Neural crest cell (in vitro differentiated cells): ENCODE measurements around the gene ENKUR. TPM values are rescaled to one million over a fixed set of nuclear protein-coding genes. Genes with fewer than 3 reads are reported as not detected.

ENCODE experiments used
- DNase-seq: peaks from one replicate; pipeline ENCODE4 v3.0.0; 2021; ENCODE audit warnings: low read depth, mixed read lengths, low spot score
- H3K27ac Mint-ChIP-seq: one replicate; pipeline ENCODE4 v1.8.0; 2021; ENCODE audit warnings: mild to moderate bottlenecking, mixed read lengths; ENCODE audit not compliant: unreplicated experiment
- H3K27me3 Mint-ChIP-seq: 2 replicates; pipeline ENCODE4 v1.8.0; 2021; ENCODE audit warnings: low read depth, mild to moderate bottlenecking, mixed read lengths
- H3K36me3 Mint-ChIP-seq: 2 replicates; pipeline ENCODE4 v1.8.0; 2021; ENCODE audit warnings: low read depth, mild to moderate bottlenecking, mixed read lengths
- H3K4me1 Mint-ChIP-seq: 2 replicates; pipeline ENCODE4 v1.8.0; 2021; ENCODE audit warnings: mixed read lengths
- H3K4me3 Mint-ChIP-seq: one replicate; pipeline ENCODE4 v1.8.0; 2021; ENCODE audit warnings: mild to moderate bottlenecking, mixed read lengths
- H3K9me3 Mint-ChIP-seq: 2 replicates; pipeline ENCODE4 v1.8.0; 2021; ENCODE audit warnings: mixed read lengths
- CTCF ChIP-seq: fragments of 200-600 bp; sonication (generic); conservative IDR thresholded peaks from 2 replicates; pipeline ENCODE4 v1.5.0; 2021; ENCODE audit warnings: antibody characterized with exemption, mild to moderate bottlenecking
- total RNA-seq: library from RNA; stranded (reverse); gene quantifications from 2 replicates; pipeline ENCODE4 v1.2.1, GENCODE V29; 2021

Gene ENKUR
- total RNA-seq, 1 donor from 2014 or later: 1.7 TPM

GRCh38 chr10:24952707-24953645, 63.0 kb downstream of the ENKUR start:
- peak overlapping the region; percentile 83 for H3K4me3 Mint-ChIP-seq
- peak; percentile 62 for DNase-seq
- peak; percentile 61 for TF ChIP-seq CTCF
- no peaks in the 10 kb centered on the region for H3K36me3 Mint-ChIP-seq
- no peaks in the 10 kb centered on the region for H3K27me3 Mint-ChIP-seq
- H3K4me1 Mint-ChIP-seq: peaks cover 53% of the 10 kb centered on the region
- H3K9me3 Mint-ChIP-seq: no peaks in the 10 kb centered on the region
- H3K27ac Mint-ChIP-seq: peak overlapping the region; percentile 90

- H3K27me3 Mint-ChIP-seq: no peaks in the 10 kb centered on the region
- H3K27ac Mint-ChIP-seq: peak within 1 kb of the TSS; percentile 90
- peak; percentile 56 for DNase-seq
- no peaks in the 10 kb centered on the region for H3K9me3 Mint-ChIP-seq
- no peak for TF ChIP-seq CTCF
- no peaks in the 10 kb centered on the region for H3K36me3 Mint-ChIP-seq
- H3K4me1 Mint-ChIP-seq: peaks cover 55% of the 10 kb centered on the region
- H3K4me3 Mint-ChIP-seq: peak within 1 kb of the TSS; percentile 83
Observed at GRCh38 chr10:24952143-24952706, 63.7 kb downstream of the ENKUR start, which contains the start of gene PRTFDC1. Gene PRTFDC1, minus strand, starts transcription at chr10:24952606. Its CDS starts 31 bp downstream, at chr10:24952575.

- H3K27me3 Mint-ChIP-seq: no peaks in the 10 kb centered on the region
- no peaks in the 10 kb centered on the region for H3K36me3 Mint-ChIP-seq
- peak overlapping the region; percentile 71 for H3K4me3 Mint-ChIP-seq
- peaks cover 57% of the 10 kb centered on the region for H3K4me1 Mint-ChIP-seq
- no peaks in the 10 kb centered on the region for H3K9me3 Mint-ChIP-seq
- peak overlapping the region; percentile 90 for H3K27ac Mint-ChIP-seq
- DNase-seq: peak; percentile 18
- no peak for TF ChIP-seq CTCF
Observed at GRCh38 chr10:24951201-24952142, 64.5 kb downstream of the ENKUR start.

- peak overlapping the region; percentile 71 for H3K4me3 Mint-ChIP-seq
- no peak for DNase-seq
- H3K27ac Mint-ChIP-seq: no peak overlapping the region
Observed at GRCh38 chr10:24950439-24950838, 65.5 kb downstream of the ENKUR start.

More at GRCh38 chr10:24950439-24950838, 65.5 kb downstream of the ENKUR start:
- TF ChIP-seq CTCF: no peak
- no peaks in the 10 kb centered on the region for H3K36me3 Mint-ChIP-seq
- H3K27me3 Mint-ChIP-seq: no peaks in the 10 kb centered on the region
- H3K4me1 Mint-ChIP-seq: peaks cover 57% of the 10 kb centered on the region
- no peaks in the 10 kb centered on the region for H3K9me3 Mint-ChIP-seq
